GM23338 (cell line): Measurements from ENCODE around the gene ASCL1. TPM values are rescaled to one million over a fixed set of nuclear protein-coding genes. Genes with fewer than 3 reads are reported as not detected.

Source experiments
- ATAC-seq: fragments of 200-7000 bp; cut with Tn5 transposase; 3 replicates; pipeline ENCODE4 v1.9.1; 2020
- DNase-seq: peaks from one replicate; pipeline ENCODE4 v3.0.0-alpha.2; 2015; ENCODE audit warnings: low spot score
- H2AFZ ChIP-seq: fragments of 200-600 bp; sonication (generic); 2 replicates; pipeline ENCODE4 v1.8.0; 2016; ENCODE audit warnings: antibody characterized with exemption, mild to moderate bottlenecking, moderate library complexity
- H3F3A ChIP-seq: fragments of 200-600 bp; sonication (generic); replicated peaks from 2 replicates; pipeline ENCODE4 v1.8.0; 2017; ENCODE audit warnings: antibody characterized with exemption, mixed run types, low read depth
- H3K27ac ChIP-seq: fragments of 200-600 bp; sonication (generic); 2 replicates; pipeline ENCODE4 v1.6.1; 2016; ENCODE audit warnings: low read depth
- H3K27me3 ChIP-seq: fragments of 200-600 bp; sonication (generic); 2 replicates; pipeline ENCODE4 v1.8.0; 2016; ENCODE audit warnings: mild to moderate bottlenecking, mixed run types, moderate library complexity; ENCODE audit not compliant: insufficient read depth
- H3K36me3 ChIP-seq: fragments of 200-600 bp; sonication (generic); 2 replicates; pipeline ENCODE4 v1.8.0; 2016; ENCODE audit warnings: mild to moderate bottlenecking; ENCODE audit not compliant: insufficient read depth
- H3K4me1 ChIP-seq: fragments of 200-600 bp; sonication (generic); 2 replicates; pipeline ENCODE4 v1.8.0; 2016; ENCODE audit warnings: mild to moderate bottlenecking, moderate library complexity; ENCODE audit not compliant: insufficient read depth
- H3K4me2 ChIP-seq: fragments of 200-600 bp; sonication (generic); 2 replicates; pipeline ENCODE4 v1.7.1; 2017; ENCODE audit warnings: mixed run types
- H3K4me3 ChIP-seq: fragments of 200-600 bp; sonication (generic); 2 replicates; pipeline ENCODE4 v1.6.1; 2016; ENCODE audit warnings: mixed run types
- H3K79me2 ChIP-seq: fragments of 200-600 bp; sonication (generic); replicated peaks from 2 replicates; pipeline ENCODE4 v1.8.0; 2017; ENCODE audit warnings: mild to moderate bottlenecking; ENCODE audit not compliant: insufficient read depth
- H3K9me2 ChIP-seq: fragments of 200-600 bp; sonication (generic); 2 replicates; pipeline ENCODE4 v1.8.0; 2017; ENCODE audit not compliant: insufficient read depth
- H4K20me1 ChIP-seq: fragments of 200-600 bp; sonication (generic); replicated peaks from 2 replicates; pipeline ENCODE4 v1.8.0; 2017; ENCODE audit warnings: mild to moderate bottlenecking; ENCODE audit not compliant: insufficient read depth
- H3K27ac Mint-ChIP-seq: 2 replicates; pipeline ENCODE4 v1.8.0; 2020; ENCODE audit warnings: inconsistent platforms, mild to moderate bottlenecking, moderate library complexity, mixed read lengths
- H3K27me3 Mint-ChIP-seq: 3 replicates; pipeline ENCODE4 v1.8.0; 2022; ENCODE audit warnings: low read depth, mild to moderate bottlenecking, moderate library complexity, mixed read lengths, inconsistent platforms; ENCODE audit not compliant: insufficient read depth, poor library complexity
- H3K36me3 Mint-ChIP-seq: 3 replicates; pipeline ENCODE4 v1.8.0; 2021; ENCODE audit warnings: low read depth, mild to moderate bottlenecking, inconsistent platforms, moderate library complexity, mixed read lengths
- H3K4me1 Mint-ChIP-seq: 3 replicates; pipeline ENCODE4 v1.8.0; 2020; ENCODE audit warnings: mild to moderate bottlenecking, inconsistent platforms, mixed read lengths
- H3K4me3 Mint-ChIP-seq: 3 replicates; pipeline ENCODE4 v1.8.0; 2021; ENCODE audit warnings: moderate library complexity, mild to moderate bottlenecking, inconsistent platforms, mixed read lengths
- H3K9me3 Mint-ChIP-seq: 3 replicates; pipeline ENCODE4 v1.8.0; 2020; ENCODE audit warnings: moderate library complexity, mild to moderate bottlenecking, inconsistent platforms, mixed read lengths
- CREB1 ChIP-seq: fragments of 250-450 bp; sonication (Bioruptor Pico); IDR thresholded peaks from 2 replicates; pipeline ENCODE4 v1.5.0; 2020; ENCODE audit warnings: low read depth, mild to moderate bottlenecking, moderate library complexity
- ETS1 ChIP-seq: IDR thresholded peaks from 2 replicates; pipeline ENCODE4 v1.6.1; 2016; ENCODE audit warnings: antibody characterized with exemption
- EZH2 ChIP-seq: fragments of 200-600 bp; sonication (generic); IDR thresholded peaks from one replicate; pipeline ENCODE4 v1.8.0; 2017; ENCODE audit warnings: antibody characterized with exemption, mild to moderate bottlenecking, low read depth; ENCODE audit not compliant: unreplicated experiment
- EZH2phosphoT487 ChIP-seq: fragments of 200-600 bp; sonication (generic); IDR thresholded peaks from one replicate; pipeline ENCODE4 v1.8.1; 2018; ENCODE audit warnings: antibody characterized with exemption; ENCODE audit not compliant: unreplicated experiment
- JUNB ChIP-seq: IDR thresholded peaks from one replicate; pipeline ENCODE4 v1.6.1; 2016; ENCODE audit warnings: antibody characterized with exemption; ENCODE audit not compliant: unreplicated experiment
- NANOG ChIP-seq: IDR thresholded peaks from 2 replicates; pipeline ENCODE4 v1.6.1; 2016; ENCODE audit warnings: antibody characterized with exemption, borderline replicate concordance
- POLR2AphosphoS5 ChIP-seq: IDR thresholded peaks from 2 replicates; pipeline ENCODE4 v1.6.1; 2016; ENCODE audit warnings: antibody characterized with exemption, low read depth
- REST ChIP-seq: IDR thresholded peaks from one replicate; pipeline ENCODE4 v1.6.1; 2018; ENCODE audit warnings: antibody characterized with exemption; ENCODE audit not compliant: unreplicated experiment
- STAT1 ChIP-seq: IDR thresholded peaks from one replicate; pipeline ENCODE4 v1.6.1; 2016; ENCODE audit warnings: antibody characterized with exemption; ENCODE audit not compliant: unreplicated experiment
- ZNF114 ChIP-seq: fragments of 250-450 bp; sonication (Bioruptor Pico); IDR thresholded peaks from 2 replicates; pipeline ENCODE4 v1.5.0; 2020; ENCODE audit warnings: mild to moderate bottlenecking, moderate library complexity
- ZNF331 ChIP-seq: fragments of 250-450 bp; sonication (Bioruptor Pico); IDR thresholded peaks from 2 replicates; pipeline ENCODE4 v1.5.0; 2020; ENCODE audit warnings: low read depth, mild to moderate bottlenecking, moderate library complexity
- polyA plus RNA-seq: library from polyadenylated mRNA; unstranded; fragments of >200 nt; fragmentation: Nextera tagmentation; extraction: Ambion mirVana; gene quantifications from 2 replicates; pipeline ENCODE4 v1.2.1, GENCODE V29; 2016
- total RNA-seq: library from RNA; depleted of rRNA; stranded (reverse); fragments of >200 nt; shearing (Covaris generic); gene quantifications from 2 replicates; pipeline ENCODE4 v1.2.3, GENCODE V29; 2014
- TF ChIP-seq, protein P1 (sequence below): fragments of 250-450 bp; sonication (Bioruptor Pico); IDR thresholded peaks from 2 replicates; pipeline ENCODE4 v1.5.0; 2020; ENCODE audit warnings: mild to moderate bottlenecking, moderate library complexity
- TF ChIP-seq, protein P2 (sequence below), 2 experiments: fragments of 200-600 bp in 1 of 2; sonication (generic) in 1 of 2; conservative IDR thresholded peaks; 2 replicates each; pipeline versions ENCODE4 v1.5.1 to v1.6.1; 2016 to 2017; ENCODE audit warnings: antibody characterized with exemption in 2 of 2, low read depth in 2 of 2, mild to moderate bottlenecking in 2 of 2, moderate library complexity in 1 of 2

The ASCL1 gene
- total and polyA plus RNA-seq, 2 experiments from 2014 or later: 0.37 TPM; not detected in 1

DNA sequence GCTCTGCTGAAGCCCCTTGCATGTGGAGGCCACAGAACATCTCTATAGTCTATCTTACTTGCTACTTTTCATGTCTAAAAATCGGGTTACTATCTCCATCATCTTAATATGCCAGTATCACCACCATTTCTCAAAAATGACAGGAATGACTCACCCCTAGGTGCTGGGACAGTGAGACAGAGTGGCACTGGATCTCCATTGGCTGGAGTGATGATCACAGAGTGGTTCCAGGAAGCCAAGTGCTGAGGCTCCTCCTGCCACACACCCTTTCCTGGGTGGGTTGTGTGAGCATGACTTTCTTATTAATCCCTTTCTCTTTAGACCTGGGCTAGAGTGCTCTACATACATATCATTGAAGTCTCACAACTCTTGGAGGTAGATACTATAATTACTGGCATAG is 3.3 kb upstream of the ASCL1 start:
- ATAC-seq (no peak), DNase-seq (no peak)
- Mint-ChIP-seq H3K4me3 (no peak overlapping the region), H3K27ac (no peak overlapping the region), H3K4me1 (peaks cover 31% of the 10 kb centered on the region), H3K9me3 (no peaks in the 10 kb centered on the region), H3K36me3 (no peaks in the 10 kb centered on the region), H3K27me3 (peaks cover 98% of the 10 kb centered on the region)
- Histone ChIP-seq H3K4me2 (no peak overlapping the region), H3K36me3 (no peaks in the 10 kb centered on the region), H3K4me3 (no peak overlapping the region), H4K20me1 (peaks cover 16% of the 10 kb centered on the region), H3K27ac (no peak overlapping the region), H3K79me2 (no peaks in the 10 kb centered on the region), H3K4me1 (peaks cover 46% of the 10 kb centered on the region), H3F3A (peaks cover 12% of the 10 kb centered on the region; the same call in 1 of the 2 replicates), H3K27me3 (peaks cover 100% of the 10 kb centered on the region), H2AFZ (no peak overlapping the region), H3K9me2 (no peaks in the 10 kb centered on the region)
- no peak for TF ChIP-seq EZH2
- no peak for TF ChIP-seq STAT1
- TF ChIP-seq NANOG: no peak
- TF ChIP-seq ZNF331 (CRISPR knock-in tag): no peak
- TF ChIP-seq JUNB: no peak
- no peak for TF ChIP-seq ZNF114 (CRISPR knock-in tag)
- TF ChIP-seq EZH2phosphoT487: no peak
- TF ChIP-seq, protein P1, sequence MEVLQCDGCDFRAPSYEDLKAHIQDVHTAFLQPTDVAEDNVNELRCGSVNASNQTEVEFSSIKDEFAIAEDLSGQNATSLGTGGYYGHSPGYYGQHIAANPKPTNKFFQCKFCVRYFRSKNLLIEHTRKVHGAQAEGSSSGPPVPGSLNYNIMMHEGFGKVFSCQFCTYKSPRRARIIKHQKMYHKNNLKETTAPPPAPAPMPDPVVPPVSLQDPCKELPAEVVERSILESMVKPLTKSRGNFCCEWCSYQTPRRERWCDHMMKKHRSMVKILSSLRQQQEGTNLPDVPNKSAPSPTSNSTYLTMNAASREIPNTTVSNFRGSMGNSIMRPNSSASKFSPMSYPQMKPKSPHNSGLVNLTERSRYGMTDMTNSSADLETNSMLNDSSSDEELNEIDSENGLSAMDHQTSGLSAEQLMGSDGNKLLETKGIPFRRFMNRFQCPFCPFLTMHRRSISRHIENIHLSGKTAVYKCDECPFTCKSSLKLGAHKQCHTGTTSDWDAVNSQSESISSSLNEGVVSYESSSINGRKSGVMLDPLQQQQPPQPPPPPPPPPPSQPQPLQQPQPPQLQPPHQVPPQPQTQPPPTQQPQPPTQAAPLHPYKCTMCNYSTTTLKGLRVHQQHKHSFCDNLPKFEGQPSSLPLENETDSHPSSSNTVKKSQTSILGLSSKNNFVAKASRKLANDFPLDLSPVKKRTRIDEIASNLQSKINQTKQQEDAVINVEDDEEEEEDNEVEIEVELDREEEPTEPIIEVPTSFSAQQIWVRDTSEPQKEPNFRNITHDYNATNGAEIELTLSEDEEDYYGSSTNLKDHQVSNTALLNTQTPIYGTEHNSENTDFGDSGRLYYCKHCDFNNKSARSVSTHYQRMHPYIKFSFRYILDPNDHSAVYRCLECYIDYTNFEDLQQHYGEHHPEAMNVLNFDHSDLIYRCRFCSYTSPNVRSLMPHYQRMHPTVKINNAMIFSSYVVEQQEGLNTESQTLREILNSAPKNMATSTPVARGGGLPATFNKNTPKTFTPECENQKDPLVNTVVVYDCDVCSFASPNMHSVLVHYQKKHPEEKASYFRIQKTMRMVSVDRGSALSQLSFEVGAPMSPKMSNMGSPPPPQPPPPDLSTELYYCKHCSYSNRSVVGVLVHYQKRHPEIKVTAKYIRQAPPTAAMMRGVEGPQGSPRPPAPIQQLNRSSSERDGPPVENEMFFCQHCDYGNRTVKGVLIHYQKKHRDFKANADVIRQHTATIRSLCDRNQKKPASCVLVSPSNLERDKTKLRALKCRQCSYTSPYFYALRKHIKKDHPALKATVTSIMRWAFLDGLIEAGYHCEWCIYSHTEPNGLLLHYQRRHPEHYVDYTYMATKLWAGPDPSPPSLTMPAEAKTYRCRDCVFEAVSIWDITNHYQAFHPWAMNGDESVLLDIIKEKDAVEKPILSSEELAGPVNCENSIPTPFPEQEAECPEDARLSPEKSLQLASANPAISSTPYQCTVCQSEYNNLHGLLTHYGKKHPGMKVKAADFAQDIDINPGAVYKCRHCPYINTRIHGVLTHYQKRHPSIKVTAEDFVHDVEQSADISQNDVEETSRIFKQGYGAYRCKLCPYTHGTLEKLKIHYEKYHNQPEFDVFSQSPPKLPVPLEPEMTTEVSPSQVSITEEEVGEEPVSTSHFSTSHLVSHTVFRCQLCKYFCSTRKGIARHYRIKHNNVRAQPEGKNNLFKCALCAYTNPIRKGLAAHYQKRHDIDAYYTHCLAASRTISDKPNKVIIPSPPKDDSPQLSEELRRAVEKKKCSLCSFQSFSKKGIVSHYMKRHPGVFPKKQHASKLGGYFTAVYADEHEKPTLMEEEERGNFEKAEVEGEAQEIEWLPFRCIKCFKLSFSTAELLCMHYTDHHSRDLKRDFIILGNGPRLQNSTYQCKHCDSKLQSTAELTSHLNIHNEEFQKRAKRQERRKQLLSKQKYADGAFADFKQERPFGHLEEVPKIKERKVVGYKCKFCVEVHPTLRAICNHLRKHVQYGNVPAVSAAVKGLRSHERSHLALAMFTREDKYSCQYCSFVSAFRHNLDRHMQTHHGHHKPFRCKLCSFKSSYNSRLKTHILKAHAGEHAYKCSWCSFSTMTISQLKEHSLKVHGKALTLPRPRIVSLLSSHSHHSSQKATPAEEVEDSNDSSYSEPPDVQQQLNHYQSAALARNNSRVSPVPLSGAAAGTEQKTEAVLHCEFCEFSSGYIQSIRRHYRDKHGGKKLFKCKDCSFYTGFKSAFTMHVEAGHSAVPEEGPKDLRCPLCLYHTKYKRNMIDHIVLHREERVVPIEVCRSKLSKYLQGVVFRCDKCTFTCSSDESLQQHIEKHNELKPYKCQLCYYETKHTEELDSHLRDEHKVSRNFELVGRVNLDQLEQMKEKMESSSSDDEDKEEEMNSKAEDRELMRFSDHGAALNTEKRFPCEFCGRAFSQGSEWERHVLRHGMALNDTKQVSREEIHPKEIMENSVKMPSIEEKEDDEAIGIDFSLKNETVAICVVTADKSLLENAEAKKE (CRISPR knock-in tag): no peak
- TF ChIP-seq ETS1: no peak
- no peak for TF ChIP-seq REST
- TF ChIP-seq, protein P2, sequence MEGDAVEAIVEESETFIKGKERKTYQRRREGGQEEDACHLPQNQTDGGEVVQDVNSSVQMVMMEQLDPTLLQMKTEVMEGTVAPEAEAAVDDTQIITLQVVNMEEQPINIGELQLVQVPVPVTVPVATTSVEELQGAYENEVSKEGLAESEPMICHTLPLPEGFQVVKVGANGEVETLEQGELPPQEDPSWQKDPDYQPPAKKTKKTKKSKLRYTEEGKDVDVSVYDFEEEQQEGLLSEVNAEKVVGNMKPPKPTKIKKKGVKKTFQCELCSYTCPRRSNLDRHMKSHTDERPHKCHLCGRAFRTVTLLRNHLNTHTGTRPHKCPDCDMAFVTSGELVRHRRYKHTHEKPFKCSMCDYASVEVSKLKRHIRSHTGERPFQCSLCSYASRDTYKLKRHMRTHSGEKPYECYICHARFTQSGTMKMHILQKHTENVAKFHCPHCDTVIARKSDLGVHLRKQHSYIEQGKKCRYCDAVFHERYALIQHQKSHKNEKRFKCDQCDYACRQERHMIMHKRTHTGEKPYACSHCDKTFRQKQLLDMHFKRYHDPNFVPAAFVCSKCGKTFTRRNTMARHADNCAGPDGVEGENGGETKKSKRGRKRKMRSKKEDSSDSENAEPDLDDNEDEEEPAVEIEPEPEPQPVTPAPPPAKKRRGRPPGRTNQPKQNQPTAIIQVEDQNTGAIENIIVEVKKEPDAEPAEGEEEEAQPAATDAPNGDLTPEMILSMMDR (conservative IDR thresholded peaks at IDR 0.05; ENCODE audit: low read depth in 2 of 2): no peak
- no peak for TF ChIP-seq CREB1 (CRISPR knock-in tag)
- TF ChIP-seq POLR2AphosphoS5: no peak
